Stimulated activated CD4-positive, alpha-beta T cell treated with anti-CD3 and anti-CD28 coated beads, TNF-alpha, amount 100 ng/mL, for 1 hour (primary cell): Measurements from ENCODE around the gene ZNF536.
"Not testable (repeated sequence)": the region's sequence is repeated elsewhere in the genome, so short reads cannot be mapped to it uniquely, and the experiment has no call there.

Experiments
- DNase-seq, 3 donors: peaks; one replicate each; pipeline ENCODE4 v3.0.0-alpha.2; 2020; ENCODE audit warnings: low read depth in 3 of 3, low spot score in 1 of 3

Gene ZNF536

DNA sequence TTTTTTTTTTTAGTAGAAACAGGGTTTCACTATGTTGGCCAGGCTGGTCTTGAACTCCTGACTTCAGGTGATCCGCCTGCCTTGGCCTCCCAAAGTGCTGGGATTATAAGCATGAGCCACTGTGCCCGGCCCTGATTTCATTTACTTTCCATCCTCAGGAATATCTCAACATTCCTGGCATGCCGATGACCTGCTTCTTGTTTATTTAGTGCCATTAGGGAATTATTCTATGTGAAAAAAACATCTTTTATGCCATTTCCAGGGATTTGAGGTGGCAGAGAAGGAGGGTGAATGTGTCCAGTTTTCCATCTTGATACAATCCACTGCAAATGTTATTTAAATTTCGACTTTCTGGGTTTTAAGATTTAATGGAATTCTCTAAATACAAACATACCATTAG lies 45.0 kb downstream of the ZNF536 start:
- DNase-seq: not testable (repeated sequence)

GRCh38 chr19:30419568-30420180 lies 47.5 kb downstream of the ZNF536 start:
- DNase-seq: no peak

DNA sequence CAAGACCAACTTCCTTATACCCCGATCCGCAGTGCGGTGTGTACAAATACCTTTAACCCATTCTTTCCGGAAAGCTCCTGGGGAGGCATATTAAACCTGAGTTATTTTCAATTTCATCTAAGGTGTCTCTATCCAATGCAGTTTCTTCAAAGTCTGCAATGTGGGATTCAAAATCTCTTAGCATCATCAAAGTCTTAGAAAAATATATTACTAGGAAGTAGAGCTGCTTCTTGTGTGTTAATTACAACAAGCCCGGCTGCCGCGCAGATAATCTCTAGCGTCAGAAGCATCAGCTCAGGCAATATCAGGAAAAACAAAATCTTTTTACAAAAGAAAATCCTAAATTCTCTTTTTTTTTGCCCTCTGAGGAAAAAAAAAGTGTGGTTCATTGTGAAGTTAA lies 48.1 kb downstream of the ZNF536 start:
- DNase-seq: no peak

DNA sequence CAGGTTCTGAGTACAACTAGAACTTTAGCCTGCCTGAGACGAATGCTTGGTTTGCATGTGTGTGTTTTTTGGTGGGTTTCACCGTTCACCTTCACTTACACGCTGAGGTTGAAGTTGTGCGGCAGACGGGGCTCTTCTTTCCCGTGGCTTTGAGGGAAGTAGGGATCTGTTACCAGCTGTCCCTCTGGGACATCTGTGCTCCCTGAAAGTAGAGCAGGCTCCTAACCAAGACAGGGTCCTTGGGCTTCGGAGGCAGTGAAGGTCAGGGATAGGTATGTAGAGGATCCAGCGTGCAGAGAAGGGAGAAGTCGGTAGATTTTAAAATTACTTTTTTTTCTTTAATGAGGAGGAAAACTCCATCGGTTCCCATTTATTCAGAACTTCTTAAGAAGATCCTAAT lies 48.7 kb downstream of the ZNF536 start:
- no peak for DNase-seq

- DNase-seq: no peak
Observed at GRCh38 chr19:30421571-30421970, 49.4 kb downstream of the ZNF536 start.

DNA sequence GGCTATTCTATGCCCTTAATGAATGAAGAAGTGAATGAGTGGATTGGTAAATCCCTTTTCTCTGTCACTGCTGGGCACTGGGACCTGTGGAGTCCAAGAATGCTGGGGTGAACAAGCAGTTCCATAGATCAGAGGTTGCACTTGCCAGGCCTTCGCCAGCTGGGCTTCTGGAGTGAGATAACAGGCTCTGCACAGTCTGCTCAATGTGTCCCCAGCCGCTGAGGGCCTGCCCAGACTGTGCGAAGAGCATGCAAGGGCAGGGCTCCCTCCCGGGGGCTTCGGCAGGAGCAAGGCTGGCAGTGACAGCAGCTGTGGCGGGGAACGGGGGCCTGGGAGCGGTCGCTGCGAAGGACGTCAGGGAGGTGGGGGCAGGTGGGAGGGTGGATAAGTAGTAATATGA lies 51.3 kb downstream of the ZNF536 start:
- DNase-seq: no peak

- DNase-seq: no peak
Observed at GRCh38 chr19:30425885-30426838, 54.0 kb downstream of the ZNF536 start.

DNA sequence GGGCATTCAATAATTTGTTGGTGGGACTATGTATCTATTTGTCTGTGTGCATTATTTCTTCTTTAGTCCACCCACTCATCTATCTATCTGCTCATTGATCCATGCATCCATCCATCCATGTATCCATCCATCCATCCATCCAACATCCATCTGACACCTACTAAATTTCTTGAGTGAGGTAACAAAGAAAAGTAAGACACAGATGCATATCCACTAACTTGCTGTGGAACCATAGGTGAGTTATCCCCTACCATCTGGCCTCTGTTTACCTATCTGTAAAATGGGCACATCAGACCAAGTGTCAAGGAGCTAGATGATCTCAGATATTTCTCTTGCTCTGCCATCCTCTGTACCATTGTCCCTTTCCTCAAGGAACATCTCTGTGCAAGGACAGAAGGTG lies 54.7 kb downstream of the ZNF536 start:
- no peak for DNase-seq

DNA sequence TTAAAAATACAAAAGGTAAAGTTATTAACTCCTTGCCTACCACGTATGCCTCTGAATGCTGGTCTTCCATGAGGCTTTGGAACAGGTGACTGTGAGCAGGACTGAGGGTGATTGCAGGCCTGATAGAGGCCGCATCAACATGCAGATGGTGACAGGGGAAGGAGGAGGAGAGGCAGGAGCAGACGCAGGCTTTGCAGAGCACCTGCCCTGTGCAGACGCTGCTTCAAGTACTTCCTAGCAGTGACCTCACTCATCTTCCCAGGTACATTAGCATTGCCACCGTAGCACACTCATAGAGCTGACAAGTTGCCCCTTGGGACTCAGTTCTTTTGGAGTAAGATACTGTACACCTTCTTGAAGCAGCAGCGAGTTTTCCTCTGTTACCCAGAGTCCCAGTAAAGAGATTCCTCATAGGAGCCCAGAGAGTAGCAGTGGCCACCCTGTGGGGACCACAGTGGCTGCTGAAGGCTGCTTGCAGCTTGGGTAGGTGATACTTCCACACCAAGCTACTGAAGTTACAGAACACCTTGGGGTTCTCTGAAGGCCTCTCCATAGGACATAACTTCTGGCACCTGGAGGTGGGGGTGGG lies 56.0 kb downstream of the ZNF536 start:
- no peak for DNase-seq

DNA sequence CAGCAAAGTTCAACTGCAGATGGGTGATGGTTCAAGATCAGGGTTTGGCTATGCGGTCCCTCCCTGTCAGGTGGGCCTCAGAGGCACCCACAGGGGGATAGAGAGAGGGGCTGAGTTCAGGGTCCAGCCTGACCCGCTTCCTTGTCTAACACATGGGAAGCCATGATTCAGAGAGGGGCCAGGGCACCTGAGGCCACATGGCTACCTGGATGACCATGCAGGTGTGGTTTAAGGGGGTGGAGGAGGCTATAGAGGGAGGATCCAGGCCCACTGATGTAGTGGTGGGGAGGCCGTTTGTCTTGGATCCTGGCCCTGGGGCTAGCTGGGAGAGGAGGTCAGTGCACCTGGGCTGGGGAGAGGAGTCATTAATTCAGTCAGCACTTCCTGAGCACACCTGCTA lies 56.7 kb downstream of the ZNF536 start:
- DNase-seq: no peak

GRCh38 chr19:30430206-30430734 lies 58.1 kb downstream of the ZNF536 start:
- no peak for DNase-seq

DNA sequence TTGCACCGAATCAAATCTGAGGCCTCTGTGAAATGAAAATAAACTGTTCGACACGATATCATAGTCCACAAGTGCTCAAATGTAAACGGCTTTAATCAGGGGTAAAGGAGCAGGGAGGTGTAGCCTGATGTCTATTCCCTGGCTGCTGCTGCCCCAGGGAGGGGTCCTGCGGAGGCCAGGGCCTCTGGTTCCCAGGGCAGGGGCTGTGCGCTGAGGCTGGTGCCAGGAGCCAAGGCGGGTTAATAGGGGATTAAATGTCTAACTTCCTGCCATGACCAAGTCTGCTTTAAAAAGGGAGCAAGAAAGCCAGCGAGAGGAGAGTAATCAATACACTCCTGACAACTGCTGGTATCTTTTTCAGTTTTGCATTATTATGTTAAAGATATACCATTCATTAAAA lies 59.4 kb downstream of the ZNF536 start:
- no peak for DNase-seq

DNA sequence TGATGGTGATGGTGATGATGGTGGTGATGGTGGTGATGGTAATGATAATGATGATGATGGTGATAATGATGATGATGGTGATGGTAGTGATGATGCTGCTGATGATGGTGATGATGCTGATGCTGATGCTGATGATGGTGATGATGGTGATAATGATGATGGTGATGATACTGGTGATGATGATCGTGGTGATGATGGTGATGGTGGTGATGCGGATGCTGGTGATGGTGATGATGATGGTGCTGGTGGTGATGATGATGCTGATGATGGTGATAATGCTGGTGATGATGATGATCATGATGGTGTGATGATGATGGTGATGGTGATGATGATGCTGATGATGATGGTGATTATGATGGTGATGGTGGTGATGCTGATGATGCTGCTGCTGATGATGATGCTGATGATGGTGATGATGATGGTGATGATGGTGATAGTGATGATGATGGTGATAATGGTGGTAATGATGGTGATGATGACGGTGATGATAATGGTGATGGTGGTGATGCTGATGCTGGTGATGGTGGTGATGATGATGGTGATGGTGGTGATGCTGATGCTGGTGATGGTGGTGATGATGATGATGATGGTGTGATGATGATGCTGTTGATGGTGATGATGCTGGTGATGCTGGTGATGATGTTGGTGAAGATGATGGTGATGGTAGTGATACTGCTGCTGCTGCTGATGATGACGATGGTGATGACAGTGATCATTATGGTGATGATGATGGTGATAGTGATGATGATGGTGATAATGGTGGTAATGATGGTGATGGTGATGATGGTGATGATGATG lies 62.8 kb downstream of the ZNF536 start:
- no peak for DNase-seq

DNA sequence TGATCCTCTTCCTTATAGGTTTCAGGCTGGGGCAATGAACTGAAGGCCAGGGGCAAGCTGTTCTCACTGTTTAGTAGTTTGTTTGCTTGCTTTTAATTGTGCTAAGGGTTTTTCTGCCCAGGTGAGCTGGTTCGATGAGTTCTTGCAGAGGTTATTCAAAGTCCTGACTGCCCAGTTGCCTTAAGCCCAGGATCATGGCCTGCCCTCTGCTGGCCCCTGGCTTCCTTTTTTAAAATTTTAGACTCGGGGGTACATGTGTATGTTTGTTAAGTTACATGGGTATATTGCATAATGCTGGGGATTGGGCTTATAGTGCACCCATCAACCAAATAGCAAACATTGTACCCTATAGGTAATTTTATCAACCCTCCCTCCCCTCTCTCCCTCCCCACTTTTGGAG lies 65.7 kb downstream of the ZNF536 start:
- no peak for DNase-seq

DNA sequence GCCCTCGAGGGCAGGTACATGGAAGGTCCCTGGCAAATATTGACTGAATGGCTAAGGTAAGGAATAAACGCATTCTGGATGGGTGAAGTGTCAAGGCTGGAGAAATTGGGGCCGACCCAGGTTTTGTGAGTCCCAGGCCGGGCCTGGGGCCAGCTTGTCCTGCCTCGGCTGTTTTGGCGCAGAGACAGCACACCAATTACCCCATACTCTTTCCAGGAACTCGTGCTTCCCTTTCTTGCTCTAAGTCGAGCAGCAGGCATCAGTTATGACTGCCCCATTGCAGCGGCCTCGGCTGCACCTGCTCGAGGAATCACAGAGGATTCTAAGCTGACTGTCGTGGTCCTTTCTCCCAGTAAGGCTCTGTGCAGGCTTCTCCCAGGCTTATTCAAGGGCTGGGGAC lies 67.1 kb downstream of the ZNF536 start:
- DNase-seq: no peak

GRCh38 chr19:30441011-30441410 lies 68.8 kb downstream of the ZNF536 start:
- no peak for DNase-seq

DNA sequence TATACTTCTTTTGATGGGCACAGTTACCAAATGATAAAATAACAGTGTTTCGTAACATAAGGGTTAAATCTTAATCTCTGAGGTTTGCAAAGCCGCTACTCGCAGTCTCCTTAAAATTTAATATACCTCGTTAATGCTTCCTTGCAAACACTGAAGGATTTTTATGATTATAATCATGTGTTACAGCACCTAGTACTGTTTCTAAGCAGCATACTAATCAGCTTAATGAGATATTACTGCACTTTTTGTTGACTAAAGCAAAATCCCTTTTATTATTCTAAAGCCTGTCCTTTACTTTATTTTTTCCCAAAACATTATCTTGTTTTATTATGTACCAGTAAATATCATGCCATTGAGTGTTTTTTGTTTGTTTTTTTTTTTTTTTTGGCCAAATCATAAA lies 70.5 kb downstream of the ZNF536 start:
- DNase-seq: no peak

GRCh38 chr19:30443531-30444252 lies 71.5 kb downstream of the ZNF536 start:
- no peak for DNase-seq

DNA sequence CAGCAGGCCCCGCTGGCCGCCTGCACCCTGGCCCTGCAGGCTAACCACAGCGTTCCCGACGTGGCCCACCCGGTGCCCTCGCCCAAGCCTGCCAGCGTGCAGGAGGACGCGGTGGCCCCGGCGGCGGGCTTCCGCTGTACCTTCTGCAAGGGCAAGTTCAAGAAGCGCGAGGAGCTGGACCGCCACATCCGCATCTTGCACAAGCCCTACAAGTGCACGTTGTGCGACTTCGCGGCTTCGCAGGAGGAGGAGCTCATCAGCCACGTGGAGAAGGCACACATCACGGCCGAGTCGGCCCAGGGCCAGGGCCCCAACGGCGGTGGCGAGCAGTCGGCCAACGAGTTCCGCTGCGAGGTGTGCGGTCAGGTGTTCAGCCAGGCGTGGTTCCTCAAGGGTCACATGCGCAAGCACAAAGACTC lies 72.1 kb downstream of the ZNF536 start:
- DNase-seq: no peak

DNA sequence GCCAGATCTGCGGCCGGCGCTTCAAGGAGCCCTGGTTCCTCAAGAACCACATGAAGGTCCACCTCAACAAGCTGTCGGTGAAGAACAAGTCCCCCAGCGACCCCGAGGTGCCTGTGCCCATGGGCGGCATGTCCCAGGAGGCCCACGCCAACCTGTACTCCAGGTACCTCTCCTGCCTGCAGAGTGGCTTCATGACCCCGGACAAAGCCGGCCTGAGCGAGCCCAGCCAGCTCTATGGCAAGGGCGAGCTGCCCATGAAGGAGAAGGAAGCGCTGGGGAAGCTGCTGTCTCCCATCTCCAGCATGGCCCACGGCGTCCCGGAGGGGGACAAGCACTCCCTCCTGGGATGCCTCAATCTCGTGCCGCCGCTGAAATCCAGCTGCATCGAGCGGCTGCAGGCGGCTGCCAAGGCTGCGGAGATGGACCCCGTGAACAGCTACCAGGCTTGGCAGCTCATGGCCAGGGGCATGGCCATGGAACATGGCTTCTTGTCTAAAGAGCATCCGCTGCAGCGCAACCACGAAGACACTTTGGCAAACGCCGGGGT lies 72.6 kb downstream of the ZNF536 start:
- DNase-seq: no peak
